Endothelial cell of umbilical vein (primary cell): Measurements from ENCODE around the gene ANKRD34A.

Experiments used
- CTCF ChIP-seq, 2 donors: IDR thresholded peaks; 1 replicate in 1 of 2; 2 replicates in 1 of 2; pipeline ENCODE4 v1.5.1; 2011; ENCODE audit warnings: low read length in 2 of 2, mild to moderate bottlenecking in 2 of 2, moderate library complexity in 2 of 2, control low read depth in 1 of 2, inconsistent platforms in 1 of 2, low read depth in 1 of 2; ENCODE audit not compliant: insufficient read depth in 1 of 2; ENCODE audit errors: extremely low read depth in 1 of 2
- EZH2 ChIP-seq: IDR thresholded peaks from 2 replicates; pipeline ENCODE4 v1.6.1; 2012; ENCODE audit warnings: borderline replicate concordance, low read depth, mild to moderate bottlenecking, moderate library complexity, low read length, inconsistent platforms; ENCODE audit not compliant: severe bottlenecking
- POLR2A ChIP-seq: IDR thresholded peaks from 2 replicates; pipeline ENCODE4 v1.6.1; 2012; ENCODE audit warnings: low read depth, mild to moderate bottlenecking, control low read depth, low read length

- TF ChIP-seq CTCF (IDR thresholded peaks at IDR 0.05; ENCODE audit: extremely low read depth in 1 of 2, insufficient read depth in 1 of 2, low read depth in 1 of 2, low read length in 2 of 2) (no peak), EZH2 (no peak), POLR2A (no peak)
Measured at GRCh38 chr1:145987926-145988325, 23.6 kb upstream of the ANKRD34A start.
